Measurements from ENCODE around the gene CPA5.

CPA5 gene

DNA sequence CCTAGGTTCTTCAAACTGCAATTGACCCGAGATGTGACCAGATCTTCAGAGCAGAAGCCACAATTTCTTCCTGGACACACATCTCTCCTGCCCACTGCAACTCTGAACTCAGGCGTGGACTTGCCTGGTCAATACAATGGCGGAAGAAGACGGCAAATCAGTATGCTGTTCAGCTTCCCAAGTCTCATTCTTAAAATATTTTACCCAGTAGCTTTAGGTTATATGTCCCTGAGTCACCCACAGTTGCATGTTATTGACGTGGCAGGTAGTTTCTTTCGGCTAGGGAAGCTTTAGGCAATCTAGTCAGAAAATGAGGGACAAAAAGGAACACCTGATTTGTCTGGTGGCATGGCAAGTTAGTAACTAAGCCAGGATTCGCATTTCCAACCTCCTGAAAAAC is 73.7 kb downstream of the CPA5 start:
- CTCF ChIA-PET: no interaction called here
- TF ChIP-seq, protein P1, sequence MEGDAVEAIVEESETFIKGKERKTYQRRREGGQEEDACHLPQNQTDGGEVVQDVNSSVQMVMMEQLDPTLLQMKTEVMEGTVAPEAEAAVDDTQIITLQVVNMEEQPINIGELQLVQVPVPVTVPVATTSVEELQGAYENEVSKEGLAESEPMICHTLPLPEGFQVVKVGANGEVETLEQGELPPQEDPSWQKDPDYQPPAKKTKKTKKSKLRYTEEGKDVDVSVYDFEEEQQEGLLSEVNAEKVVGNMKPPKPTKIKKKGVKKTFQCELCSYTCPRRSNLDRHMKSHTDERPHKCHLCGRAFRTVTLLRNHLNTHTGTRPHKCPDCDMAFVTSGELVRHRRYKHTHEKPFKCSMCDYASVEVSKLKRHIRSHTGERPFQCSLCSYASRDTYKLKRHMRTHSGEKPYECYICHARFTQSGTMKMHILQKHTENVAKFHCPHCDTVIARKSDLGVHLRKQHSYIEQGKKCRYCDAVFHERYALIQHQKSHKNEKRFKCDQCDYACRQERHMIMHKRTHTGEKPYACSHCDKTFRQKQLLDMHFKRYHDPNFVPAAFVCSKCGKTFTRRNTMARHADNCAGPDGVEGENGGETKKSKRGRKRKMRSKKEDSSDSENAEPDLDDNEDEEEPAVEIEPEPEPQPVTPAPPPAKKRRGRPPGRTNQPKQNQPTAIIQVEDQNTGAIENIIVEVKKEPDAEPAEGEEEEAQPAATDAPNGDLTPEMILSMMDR (IDR thresholded peaks at IDR 0.05; ENCODE audit: control extremely low read depth, extremely low read depth, low read depth, missing control alignments): no peak
- no peak for DNase-seq (ENCODE audit: extremely low spot score)
- POLR2A ChIA-PET: no interaction called here

All from GM10248 (cell line).